MCF 10A (cell line): ENCODE data around the gene TMEM19. TPM values are rescaled to one million over a fixed set of nuclear protein-coding genes. Genes with fewer than 3 reads are reported as not detected.

Experiments used
- BruUV-seq: library from RNA; stranded (reverse); fragments of 400-500 nt; replicated peaks from 2 replicates; lab custom pipeline; 2021; lab: Mats Ljungman, UMichigan
- CTCF ChIA-PET: fragments of 300-600 bp; sonication (Branson Sonifier 250); formaldehyde crosslinking; extraction: SDS; loops from one replicate; lab custom pipeline; 2021; ENCODE audit warnings: antibody characterized with exemption, inconsistent platforms; lab: Yijun Ruan, JAX
- POLR2A ChIA-PET: fragments of 300-600, 350-650 bp; sonication (Branson Sonifier 250); formaldehyde crosslinking; extraction: SDS; loops from one replicate; lab custom pipeline; 2020; ENCODE audit warnings: antibody characterized with exemption, inconsistent platforms; lab: Yijun Ruan, JAX
- DNase-seq: peaks from one replicate; pipeline ENCODE4 v3.0.0-alpha.2; 2018; ENCODE audit not compliant: unreplicated experiment
- H3K27ac Mint-ChIP-seq: one replicate; pipeline ENCODE4 v1.8.0; 2022; ENCODE audit warnings: mild to moderate bottlenecking, low read depth, mixed read lengths; ENCODE audit not compliant: unreplicated experiment
- H3K27me3 Mint-ChIP-seq: one replicate; pipeline ENCODE4 v1.8.0; 2022; ENCODE audit warnings: mixed read lengths; ENCODE audit not compliant: insufficient read depth, unreplicated experiment
- H3K36me3 Mint-ChIP-seq: one replicate; pipeline ENCODE4 v1.8.0; 2022; ENCODE audit warnings: mild to moderate bottlenecking, moderate library complexity, mixed read lengths; ENCODE audit not compliant: insufficient read depth, unreplicated experiment
- H3K4me1 Mint-ChIP-seq: one replicate; pipeline ENCODE4 v1.8.0; 2022; ENCODE audit warnings: mixed read lengths; ENCODE audit not compliant: insufficient read depth, unreplicated experiment
- H3K4me3 Mint-ChIP-seq: one replicate; pipeline ENCODE4 v1.8.0; 2022; ENCODE audit warnings: mild to moderate bottlenecking, moderate library complexity, mixed read lengths; ENCODE audit not compliant: unreplicated experiment
- H3K9me3 Mint-ChIP-seq: one replicate; pipeline ENCODE4 v1.8.0; 2022; ENCODE audit warnings: mixed read lengths; ENCODE audit not compliant: unreplicated experiment
- intact Hi-C: fragments of 100-400 bp; cut with micrococcal nuclease; formaldehyde crosslinking; loops from 2 replicates; pipeline ENCODE4 v1.14.1; 2022
- total RNA-seq: library from RNA; stranded (reverse); gene quantifications from 2 replicates; pipeline ENCODE4 v1.2.3, GENCODE V29; 2022
- TF ChIP-seq, protein P1 (sequence below): fragments of 200-600 bp; IDR thresholded peaks from one replicate; pipeline ENCODE4 v1.8.0; 2022; ENCODE audit warnings: antibody characterized with exemption, mild to moderate bottlenecking; ENCODE audit not compliant: unreplicated experiment

The TMEM19 gene
- total RNA-seq, 1 experiment from 2014 or later, result 7.3 TPM

DNA sequence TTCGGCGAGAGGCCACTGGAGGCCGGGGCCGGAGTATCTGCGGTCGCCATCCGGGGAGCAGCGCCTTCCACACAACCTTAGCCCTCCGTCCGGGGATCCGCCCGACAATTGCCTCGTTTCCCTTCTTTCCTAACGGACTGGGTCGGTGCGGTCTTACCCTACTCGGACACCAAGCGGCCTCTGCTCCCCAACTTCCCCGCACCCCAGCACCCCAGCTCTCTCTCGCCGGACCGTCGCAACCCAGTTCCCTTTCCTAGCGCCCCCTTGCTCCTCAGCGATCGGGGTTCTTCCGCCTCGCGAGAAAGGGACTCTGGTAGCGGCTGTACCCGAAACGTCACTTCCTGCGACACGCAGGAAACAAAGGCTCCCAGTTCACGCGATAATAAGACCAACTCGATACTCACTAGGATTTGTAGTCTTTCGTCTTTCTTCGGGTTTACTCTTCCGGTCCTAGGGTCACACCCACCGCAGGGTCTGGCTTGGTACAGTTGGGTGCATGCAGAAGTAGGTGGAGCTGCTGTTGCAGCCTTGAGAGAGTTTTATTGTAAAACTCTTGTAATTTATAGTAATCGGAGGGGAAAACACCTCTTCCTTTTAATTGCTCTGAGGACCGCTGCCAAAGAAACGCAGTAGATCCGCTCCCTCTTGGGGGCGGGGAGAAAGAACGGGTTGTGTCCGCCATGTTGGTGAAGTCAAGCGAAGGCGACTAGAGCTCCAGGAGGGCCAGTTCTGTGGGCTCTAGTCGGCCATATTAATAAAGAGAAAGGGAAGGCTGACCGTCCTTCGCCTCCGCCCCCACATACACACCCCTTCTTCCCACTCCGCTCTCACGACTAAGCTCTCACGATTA is 22.1 kb upstream of the TMEM19 start, which contains the start of the genes THAP2 and ZFC3H1:
Gene THAP2 (plus strand): TSS at position 741 of the 850 bp plus-strand sequence. CDS start 209 bp downstream, outside the sequence.
Gene ZFC3H1 (minus strand): TSS at position 288 of the 850 bp plus-strand sequence. CDS start 238 bp downstream, at position 50.
- Mint-ChIP-seq H3K4me1 (peaks cover 31% of the 10 kb centered on the region), H3K36me3 (peaks cover 18% of the 10 kb centered on the region), H3K27me3 (no peaks in the 10 kb centered on the region), H3K4me3 (peak within 1 kb of the TSS; percentile 100), H3K9me3 (no peaks in the 10 kb centered on the region), H3K27ac (peak within 1 kb of the TSS; percentile 100)
- POLR2A ChIA-PET, result interaction anchor here (0.6 to 10.5 kb wide), 35 partner anchors 9 to 1925 kb away, joined by 3 to 258 read pairs (median 6); partner anchors contain the start of genes RAB21, RAB3IP, TBC1D15 and TMEM19
- peak; percentile 99 for DNase-seq
- intact Hi-C loops, result loop anchor here (1.0 to 10.0 kb wide), 5 partner anchors 23 to 181 kb away; partner anchors contain the start of genes RAB21 and TMEM19
- no TSS peak for BruUV-seq
- CTCF ChIA-PET, result interaction anchor here (0.7 to 6.6 kb wide), 11 partner anchors 8 to 110 kb away, joined by 3 to 76 read pairs (median 4); partner anchors contain the start of gene TMEM19
- TF ChIP-seq, protein P1, sequence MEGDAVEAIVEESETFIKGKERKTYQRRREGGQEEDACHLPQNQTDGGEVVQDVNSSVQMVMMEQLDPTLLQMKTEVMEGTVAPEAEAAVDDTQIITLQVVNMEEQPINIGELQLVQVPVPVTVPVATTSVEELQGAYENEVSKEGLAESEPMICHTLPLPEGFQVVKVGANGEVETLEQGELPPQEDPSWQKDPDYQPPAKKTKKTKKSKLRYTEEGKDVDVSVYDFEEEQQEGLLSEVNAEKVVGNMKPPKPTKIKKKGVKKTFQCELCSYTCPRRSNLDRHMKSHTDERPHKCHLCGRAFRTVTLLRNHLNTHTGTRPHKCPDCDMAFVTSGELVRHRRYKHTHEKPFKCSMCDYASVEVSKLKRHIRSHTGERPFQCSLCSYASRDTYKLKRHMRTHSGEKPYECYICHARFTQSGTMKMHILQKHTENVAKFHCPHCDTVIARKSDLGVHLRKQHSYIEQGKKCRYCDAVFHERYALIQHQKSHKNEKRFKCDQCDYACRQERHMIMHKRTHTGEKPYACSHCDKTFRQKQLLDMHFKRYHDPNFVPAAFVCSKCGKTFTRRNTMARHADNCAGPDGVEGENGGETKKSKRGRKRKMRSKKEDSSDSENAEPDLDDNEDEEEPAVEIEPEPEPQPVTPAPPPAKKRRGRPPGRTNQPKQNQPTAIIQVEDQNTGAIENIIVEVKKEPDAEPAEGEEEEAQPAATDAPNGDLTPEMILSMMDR, result peak; percentile 9

DNA sequence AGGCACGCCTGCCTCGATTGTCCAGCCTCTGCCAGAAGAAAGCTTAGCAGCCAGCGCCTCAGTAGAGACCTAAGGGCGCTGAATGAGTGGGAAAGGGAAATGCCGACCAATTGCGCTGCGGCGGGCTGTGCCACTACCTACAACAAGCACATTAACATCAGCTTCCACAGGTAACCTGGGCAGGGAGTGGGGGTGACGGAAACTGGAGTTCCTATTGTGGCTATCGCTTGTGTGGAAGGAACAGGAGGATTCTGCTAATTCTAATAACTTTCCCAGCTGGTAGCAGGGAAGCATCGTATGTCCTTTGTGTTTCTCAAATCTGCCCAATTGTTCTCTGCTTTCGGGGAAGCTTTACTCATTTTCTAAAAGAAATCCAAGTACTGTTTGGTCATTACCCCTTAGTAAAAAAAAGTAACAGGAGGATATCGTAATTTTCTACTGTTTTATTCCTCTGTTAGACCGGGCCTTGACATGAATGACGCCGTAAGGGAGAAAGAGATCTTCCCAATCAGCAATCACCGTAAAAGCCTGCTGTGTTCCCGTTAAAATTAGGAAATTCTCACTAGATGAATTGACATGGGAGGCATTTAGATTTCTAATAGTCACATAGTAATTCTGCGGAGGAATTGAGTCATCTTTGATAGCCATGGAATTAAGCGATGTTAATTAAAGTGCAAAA is 21.3 kb upstream of the TMEM19 start:
- Mint-ChIP-seq H3K27ac (peak overlapping the region; percentile 100), H3K27me3 (no peaks in the 10 kb centered on the region), H3K4me1 (peaks cover 24% of the 10 kb centered on the region), H3K36me3 (peaks cover 10% of the 10 kb centered on the region), H3K9me3 (no peaks in the 10 kb centered on the region), H3K4me3 (peak overlapping the region; percentile 100)
- intact Hi-C loops, result loop anchor here (1.0 to 10.0 kb wide), 3 partner anchors 22 to 180 kb away; partner anchors contain the start of gene TMEM19
- TF ChIP-seq, protein P1, result no peak
- DNase-seq, result peak; percentile 24
- TSS peak; percentile 50 for BruUV-seq
- POLR2A ChIA-PET, result interaction anchor here (0.6 to 10.5 kb wide), 27 partner anchors 8 to 322 kb away, joined by 3 to 258 read pairs (median 9); partner anchors contain the start of genes RAB21, TBC1D15 and TMEM19
- CTCF ChIA-PET, result interaction anchor here (0.7 to 6.6 kb wide), 6 partner anchors 22 to 111 kb away, joined by 3 to 76 read pairs (median 4); partner anchors contain the start of gene TMEM19

DNA sequence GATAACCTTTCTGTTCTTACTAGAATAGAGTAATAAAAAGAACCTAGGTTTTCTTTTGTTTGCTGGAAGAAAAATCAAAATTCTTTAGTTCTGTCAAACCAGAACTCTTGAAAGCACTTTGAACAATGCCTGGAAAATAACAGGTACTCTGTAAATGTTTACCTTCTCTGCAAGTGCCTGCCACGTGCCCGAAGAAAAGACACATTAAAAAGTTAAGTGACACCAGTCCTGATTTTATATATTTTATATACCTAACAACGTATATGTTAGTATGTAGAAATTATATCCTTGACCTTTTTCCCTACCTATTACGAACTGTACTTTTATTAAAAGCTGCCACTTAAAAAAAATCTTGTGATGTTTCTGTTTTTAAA is 20.8 kb upstream of the TMEM19 start:
- Mint-ChIP-seq H3K27ac (peak overlapping the region; percentile 100), H3K27me3 (no peaks in the 10 kb centered on the region), H3K4me1 (peaks cover 24% of the 10 kb centered on the region), H3K4me3 (peak overlapping the region; percentile 100), H3K36me3 (peaks cover 9% of the 10 kb centered on the region), H3K9me3 (no peaks in the 10 kb centered on the region)
- peak; percentile 17 for DNase-seq
- POLR2A ChIA-PET, result interaction anchor here (0.8 to 10.5 kb wide), 11 partner anchors 11 to 115 kb away, joined by 3 to 258 read pairs (median 19); partner anchors contain the start of genes RAB21 and TMEM19
- TF ChIP-seq, protein P1, result no peak
- intact Hi-C loops, result loop anchor here (10.0 kb wide), 1 partner anchor 180 kb away; no protein-coding TSS in a partner anchor
- CTCF ChIA-PET, result interaction anchor here (1.4 to 6.6 kb wide), 2 partner anchors 83 to 88 kb away, joined by 3 to 76 read pairs; no protein-coding TSS in a partner anchor
- no TSS peak for BruUV-seq
